Measurements from ENCODE around the gene RPL27. TPM values are rescaled to one million over a fixed set of nuclear protein-coding genes. Genes with fewer than 3 reads are reported as not detected.

Gene RPL27
- total and polyA plus RNA-seq, 2 experiments from 2014 or later = 958 to 971 TPM

DNA sequence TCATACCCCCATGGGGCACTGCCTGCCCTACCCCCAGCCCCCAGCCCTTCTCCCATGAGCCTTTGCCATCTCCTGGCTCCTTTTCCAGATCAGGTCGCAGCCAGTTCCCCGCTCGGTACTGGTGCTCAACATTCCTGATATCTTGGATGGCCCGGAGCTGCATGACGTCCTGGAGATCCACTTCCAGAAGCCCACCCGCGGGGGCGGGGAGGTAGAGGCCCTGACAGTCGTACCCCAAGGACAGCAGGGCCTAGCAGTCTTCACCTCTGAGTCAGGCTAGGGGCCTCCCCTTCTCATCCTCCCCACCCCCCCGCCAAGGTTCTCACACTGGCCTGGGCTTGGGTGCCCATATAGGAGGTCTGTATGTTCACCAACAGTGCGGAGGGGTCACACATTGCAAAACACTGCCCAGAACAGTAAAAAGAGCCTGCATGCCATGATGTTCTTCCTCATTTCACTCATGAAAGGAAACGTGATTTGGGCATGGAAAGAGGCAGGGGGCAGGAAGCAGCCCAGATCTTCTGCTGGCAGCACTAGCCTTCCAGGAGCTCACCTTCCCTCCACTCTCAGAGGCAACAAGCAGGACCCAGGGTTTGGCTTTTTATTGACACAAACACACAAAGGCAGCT is 15.9 kb downstream of the RPL27 start:
- no peaks in the 10 kb centered on the region for H3K27me3 ChIP-seq
- no peaks in the 10 kb centered on the region for H3K9me3 ChIP-seq (ENCODE audit: low read depth)
- peaks cover 37% of the 10 kb centered on the region for H3K4me1 ChIP-seq (ENCODE audit: low read depth)
- H3K27ac ChIP-seq = peak overlapping the region; percentile 81
- TF ChIP-seq, protein P1, sequence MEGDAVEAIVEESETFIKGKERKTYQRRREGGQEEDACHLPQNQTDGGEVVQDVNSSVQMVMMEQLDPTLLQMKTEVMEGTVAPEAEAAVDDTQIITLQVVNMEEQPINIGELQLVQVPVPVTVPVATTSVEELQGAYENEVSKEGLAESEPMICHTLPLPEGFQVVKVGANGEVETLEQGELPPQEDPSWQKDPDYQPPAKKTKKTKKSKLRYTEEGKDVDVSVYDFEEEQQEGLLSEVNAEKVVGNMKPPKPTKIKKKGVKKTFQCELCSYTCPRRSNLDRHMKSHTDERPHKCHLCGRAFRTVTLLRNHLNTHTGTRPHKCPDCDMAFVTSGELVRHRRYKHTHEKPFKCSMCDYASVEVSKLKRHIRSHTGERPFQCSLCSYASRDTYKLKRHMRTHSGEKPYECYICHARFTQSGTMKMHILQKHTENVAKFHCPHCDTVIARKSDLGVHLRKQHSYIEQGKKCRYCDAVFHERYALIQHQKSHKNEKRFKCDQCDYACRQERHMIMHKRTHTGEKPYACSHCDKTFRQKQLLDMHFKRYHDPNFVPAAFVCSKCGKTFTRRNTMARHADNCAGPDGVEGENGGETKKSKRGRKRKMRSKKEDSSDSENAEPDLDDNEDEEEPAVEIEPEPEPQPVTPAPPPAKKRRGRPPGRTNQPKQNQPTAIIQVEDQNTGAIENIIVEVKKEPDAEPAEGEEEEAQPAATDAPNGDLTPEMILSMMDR (IDR thresholded peaks at IDR 0.05; ENCODE audit: low read depth, low read length) = no peak
- DNase-seq (ENCODE audit: low read depth in 1 of 2, low spot score in 1 of 2) = no peak
- H3K36me3 ChIP-seq = no peaks in the 10 kb centered on the region
- H3K4me3 ChIP-seq = no peak overlapping the region

DNA sequence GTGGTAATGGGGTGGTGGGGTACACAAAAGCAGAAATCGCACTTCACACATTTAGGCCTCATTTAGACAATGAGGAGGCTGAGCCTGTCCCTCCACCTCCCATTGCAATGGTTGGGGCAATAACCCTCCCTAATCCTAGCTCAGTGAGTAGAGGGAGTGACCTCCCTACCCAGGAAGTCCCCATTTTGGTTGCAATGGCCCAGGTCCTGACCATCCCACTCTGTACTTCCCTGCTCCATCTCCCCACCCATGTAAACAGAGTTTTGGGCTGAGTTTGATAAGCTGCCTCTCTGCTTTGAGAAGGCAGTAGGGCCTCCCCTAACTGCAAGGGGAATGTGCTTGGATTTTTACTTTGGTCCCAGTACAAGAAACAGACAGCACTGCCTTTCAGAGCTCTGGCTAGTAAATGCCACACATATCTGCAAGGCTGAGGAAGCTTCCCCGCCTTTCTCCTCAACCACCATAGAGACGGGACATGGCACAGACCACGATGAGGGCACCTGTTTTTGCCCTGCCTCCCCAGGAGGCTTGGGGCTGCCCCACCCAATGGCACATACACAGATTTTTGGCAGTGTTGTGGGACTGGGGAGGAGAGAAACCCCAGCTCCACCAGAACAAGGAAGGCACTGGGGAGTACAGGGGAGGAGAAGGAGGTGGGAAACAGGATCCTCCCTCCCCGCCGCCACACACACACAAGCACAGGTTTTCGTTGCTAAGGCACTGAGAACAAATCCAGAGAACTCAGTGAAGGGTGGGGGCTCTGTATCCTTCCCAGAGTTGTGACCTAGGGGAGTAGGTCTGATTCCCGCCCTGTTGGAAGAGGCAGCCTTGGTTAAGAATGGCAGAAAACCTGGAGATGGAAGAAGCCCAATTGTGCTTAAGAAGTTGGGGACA is 16.7 kb downstream of the RPL27 start:
- Histone ChIP-seq H3K27ac (peak overlapping the region; percentile 81), H3K4me3 (no peak overlapping the region), H3K4me1 (ENCODE audit: low read depth) (peaks cover 45% of the 10 kb centered on the region), H3K9me3 (ENCODE audit: low read depth) (no peaks in the 10 kb centered on the region), H3K36me3 (no peaks in the 10 kb centered on the region), H3K27me3 (no peaks in the 10 kb centered on the region)
- TF ChIP-seq, protein P1 (IDR thresholded peaks at IDR 0.05; ENCODE audit: low read depth, low read length) = no peak
- DNase-seq (ENCODE audit: low read depth in 1 of 2, low spot score in 1 of 2) = no peak

DNA sequence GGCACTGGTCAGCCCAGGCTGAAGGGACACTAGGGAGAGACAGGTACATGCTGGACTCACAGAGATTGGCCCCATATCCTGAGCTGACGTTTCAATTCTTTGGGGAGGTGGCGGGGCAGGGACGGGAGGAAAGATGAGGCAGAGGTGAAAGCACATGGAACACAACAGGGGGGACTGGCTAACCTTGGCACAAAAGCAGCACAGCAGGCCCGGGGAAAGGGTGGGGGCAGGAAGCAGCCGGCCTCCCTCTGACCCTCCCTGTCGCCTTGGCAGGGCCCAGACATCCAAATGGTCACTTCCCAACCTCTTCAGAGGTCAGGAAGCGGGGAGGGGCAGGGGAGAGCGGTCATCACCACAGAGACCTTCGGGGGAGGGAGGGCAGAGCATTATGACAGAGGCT is 17.4 kb downstream of the RPL27 start:
- TF ChIP-seq, protein P1 (IDR thresholded peaks at IDR 0.05; ENCODE audit: low read depth, low read length) = no peak
- Histone ChIP-seq H3K36me3 (no peaks in the 10 kb centered on the region), H3K4me3 (no peak overlapping the region), H3K27ac (peak overlapping the region; percentile 81), H3K27me3 (no peaks in the 10 kb centered on the region), H3K4me1 (ENCODE audit: low read depth) (peaks cover 51% of the 10 kb centered on the region), H3K9me3 (ENCODE audit: low read depth) (no peaks in the 10 kb centered on the region)
- no peak for DNase-seq (ENCODE audit: low read depth in 1 of 2, low spot score in 1 of 2)

DNA sequence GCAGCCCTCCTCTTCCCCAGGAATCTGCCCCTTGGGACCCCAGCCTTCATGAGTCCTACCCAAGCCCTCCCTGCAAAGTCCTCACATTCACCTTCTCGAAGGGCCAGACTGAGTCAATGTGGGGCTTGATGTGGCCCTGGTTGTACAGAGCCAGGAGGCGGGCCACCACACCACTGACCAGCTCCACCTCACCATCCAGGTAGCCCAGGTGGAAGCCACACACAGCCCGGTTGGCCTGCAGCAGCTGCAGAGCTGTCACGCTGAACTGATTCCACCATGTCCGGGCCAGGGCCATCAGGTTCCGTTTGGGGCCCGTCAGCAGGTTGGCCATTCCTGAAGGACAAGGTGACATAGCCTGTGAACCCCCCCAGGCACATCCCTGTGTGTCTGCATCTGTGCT is 18.0 kb downstream of the RPL27 start:
- no peak for DNase-seq (ENCODE audit: low read depth in 1 of 2, low spot score in 1 of 2)
- Histone ChIP-seq H3K4me1 (ENCODE audit: low read depth) (peaks cover 51% of the 10 kb centered on the region), H3K36me3 (no peaks in the 10 kb centered on the region), H3K27ac (peak overlapping the region; percentile 81), H3K4me3 (no peak overlapping the region), H3K9me3 (ENCODE audit: low read depth) (no peaks in the 10 kb centered on the region), H3K27me3 (no peaks in the 10 kb centered on the region)
- TF ChIP-seq, protein P1 (IDR thresholded peaks at IDR 0.05; ENCODE audit: low read depth, low read length) = no peak

DNA sequence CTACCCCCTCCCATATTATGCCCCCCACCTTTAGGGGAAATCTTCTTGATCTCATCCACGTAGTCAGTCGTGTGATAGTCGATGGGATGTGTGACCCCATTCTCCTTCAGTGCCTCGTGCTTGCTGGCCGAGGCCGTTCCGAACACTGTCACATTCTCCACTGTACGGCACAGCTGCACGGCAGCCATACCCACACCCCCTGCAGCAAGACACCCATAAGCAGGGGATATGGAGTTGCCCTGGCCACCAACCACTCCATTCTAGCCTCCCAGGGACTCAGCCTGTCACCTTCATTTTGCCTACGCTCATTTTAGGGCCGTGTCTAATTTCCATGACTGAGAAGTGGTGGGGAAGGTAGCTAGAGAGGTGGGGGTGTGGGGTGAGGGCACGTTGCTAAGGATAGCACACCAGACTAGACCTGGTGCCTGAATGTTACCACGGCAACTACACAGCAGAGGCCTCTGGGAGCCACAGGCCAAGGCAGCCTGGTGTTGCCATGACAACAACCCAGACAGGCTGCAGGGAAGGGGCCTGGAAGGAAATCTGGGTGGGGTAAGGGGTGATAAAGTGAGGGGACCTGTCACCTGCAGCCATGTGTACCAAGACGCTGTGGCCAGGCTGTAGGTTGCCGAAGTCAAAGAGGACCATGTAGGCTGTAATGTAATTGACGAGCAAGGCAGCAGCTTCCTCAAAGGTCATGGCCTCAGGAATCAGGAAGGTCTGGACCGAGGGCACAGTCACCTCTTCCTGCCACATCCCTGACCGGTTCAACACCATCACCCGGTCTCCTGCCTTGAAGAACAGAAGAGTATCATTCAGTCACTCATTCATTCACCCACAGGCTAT is 20.0 kb downstream of the RPL27 start:
- peak in 1 of 2 donors; percentile 86 for DNase-seq (ENCODE audit: low read depth in 1 of 2, low spot score in 1 of 2)
- Histone ChIP-seq H3K9me3 (ENCODE audit: low read depth) (no peaks in the 10 kb centered on the region), H3K27me3 (no peaks in the 10 kb centered on the region), H3K4me3 (no peak overlapping the region), H3K27ac (peak overlapping the region; percentile 84), H3K4me1 (ENCODE audit: low read depth) (peaks cover 48% of the 10 kb centered on the region), H3K36me3 (no peaks in the 10 kb centered on the region)
- TF ChIP-seq, protein P1 (IDR thresholded peaks at IDR 0.05; ENCODE audit: low read depth, low read length) = no peak
